OCI-LY1 (cell line): Measurements from ENCODE around the gene HBS1L.
A peak's percentile ranks its signal among the peaks of the same experiment; 100 is the strongest.

ENCODE experiments used
- H2AFZ ChIP-seq: fragments of 200-600 bp; sonication (generic), shearing (Covaris generic); 2 replicates; pipeline ENCODE4 v1.6.0; 2014; ENCODE audit warnings: antibody characterized with exemption, mild to moderate bottlenecking, low read length
- H3F3A ChIP-seq: fragments of 200-600 bp; sonication (generic), shearing (Covaris generic); 2 replicates; pipeline ENCODE4 v1.6.0; 2014; ENCODE audit warnings: mild to moderate bottlenecking, antibody characterized with exemption, low read length, moderate library complexity; ENCODE audit not compliant: insufficient read depth
- H3K27ac ChIP-seq: fragments of 200-600 bp; sonication (generic); 2 replicates; pipeline ENCODE4 v1.5.1; 2014; ENCODE audit warnings: low read length, mixed run types, mild to moderate bottlenecking, low read depth; ENCODE audit not compliant: poor library complexity, severe bottlenecking
- H3K27me3 ChIP-seq: fragments of 200-600 bp; sonication (generic); 2 replicates; pipeline ENCODE4 v1.6.0; 2014; ENCODE audit warnings: antibody characterized with exemption, mild to moderate bottlenecking, low read length, moderate library complexity; ENCODE audit not compliant: insufficient read depth
- H3K36me3 ChIP-seq: fragments of 200-600 bp; sonication (generic); 2 replicates; pipeline ENCODE4 v1.6.1; 2014; ENCODE audit warnings: mild to moderate bottlenecking, antibody characterized with exemption, low read length, moderate library complexity, mixed read lengths; ENCODE audit not compliant: insufficient read depth
- H3K4me1 ChIP-seq: fragments of 200-600 bp; sonication (generic); 2 replicates; pipeline ENCODE4 v1.5.1; 2014; ENCODE audit warnings: mild to moderate bottlenecking, low read length, moderate library complexity; ENCODE audit not compliant: insufficient read depth, severe bottlenecking
- H3K4me2 ChIP-seq: fragments of 200-600 bp; sonication (generic), shearing (Covaris generic); 2 replicates; pipeline ENCODE4 v1.6.1; 2014; ENCODE audit warnings: low read length
- H3K4me3 ChIP-seq: fragments of 200-600 bp; sonication (generic); 2 replicates; pipeline ENCODE4 v1.5.1; 2014; ENCODE audit warnings: low read length, low read depth, mild to moderate bottlenecking, mixed read lengths; ENCODE audit not compliant: poor library complexity, severe bottlenecking
- H3K79me2 ChIP-seq: fragments of 200-600 bp; shearing (Covaris generic); 2 replicates; pipeline ENCODE4 v1.6.1; 2016; ENCODE audit warnings: mixed run types, low read length, mixed read lengths; ENCODE audit not compliant: insufficient read depth
- H3K9ac ChIP-seq: fragments of 200-600 bp; sonication (generic), shearing (Covaris generic); 2 replicates; pipeline ENCODE4 v1.6.1; 2014; ENCODE audit warnings: mild to moderate bottlenecking, low read length, mixed read lengths
- H3K9me2 ChIP-seq: fragments of 200-600 bp; sonication (generic), shearing (Covaris generic); 2 replicates; pipeline ENCODE4 v1.6.1; 2014; ENCODE audit warnings: low read depth, mild to moderate bottlenecking, low read length, mixed read lengths
- H3K9me3 ChIP-seq: fragments of 200-600 bp; shearing (Covaris generic); 2 replicates; pipeline ENCODE4 v1.6.1; 2014; ENCODE audit warnings: low read length, mixed read lengths
- H4K20me1 ChIP-seq: fragments of 200-600 bp; sonication (generic), shearing (Covaris generic); 2 replicates; pipeline ENCODE4 v1.6.0; 2016; ENCODE audit warnings: mild to moderate bottlenecking, low read length; ENCODE audit not compliant: insufficient read depth
- EZH2 ChIP-seq: fragments of 200-600 bp; sonication (generic), shearing (Covaris generic); IDR thresholded peaks from 2 replicates; pipeline ENCODE4 v1.8.0; 2017; ENCODE audit warnings: borderline replicate concordance, mixed run types, mild to moderate bottlenecking, antibody characterized with exemption, low read length, moderate library complexity, mixed read lengths
- TF ChIP-seq, protein P1 (sequence below): fragments of 200-600 bp; sonication (generic), shearing (Covaris generic); IDR thresholded peaks from 2 replicates; pipeline ENCODE4 v1.5.1; 2017; ENCODE audit warnings: mild to moderate bottlenecking, antibody characterized with exemption, low read length, moderate library complexity, mixed read lengths

The HBS1L gene

GRCh38 chr6:135090819-135091218 is 36.2 kb upstream of the HBS1L start:
- Histone ChIP-seq H3K4me1 (peaks cover 48% of the 10 kb centered on the region), H3K9me3 (no peaks in the 10 kb centered on the region), H4K20me1 (no peaks in the 10 kb centered on the region), H3K36me3 (no peaks in the 10 kb centered on the region), H3K79me2 (no peaks in the 10 kb centered on the region), H3K27ac (peak overlapping the region; percentile 55), H2AFZ (no peak overlapping the region), H3K9me2 (no peaks in the 10 kb centered on the region), H3F3A (no peaks in the 10 kb centered on the region), H3K4me3 (no peak overlapping the region), H3K27me3 (no peaks in the 10 kb centered on the region), H3K4me2 (no peak overlapping the region), H3K9ac (no peak overlapping the region)
- TF ChIP-seq EZH2 = no peak
- TF ChIP-seq, protein P1, sequence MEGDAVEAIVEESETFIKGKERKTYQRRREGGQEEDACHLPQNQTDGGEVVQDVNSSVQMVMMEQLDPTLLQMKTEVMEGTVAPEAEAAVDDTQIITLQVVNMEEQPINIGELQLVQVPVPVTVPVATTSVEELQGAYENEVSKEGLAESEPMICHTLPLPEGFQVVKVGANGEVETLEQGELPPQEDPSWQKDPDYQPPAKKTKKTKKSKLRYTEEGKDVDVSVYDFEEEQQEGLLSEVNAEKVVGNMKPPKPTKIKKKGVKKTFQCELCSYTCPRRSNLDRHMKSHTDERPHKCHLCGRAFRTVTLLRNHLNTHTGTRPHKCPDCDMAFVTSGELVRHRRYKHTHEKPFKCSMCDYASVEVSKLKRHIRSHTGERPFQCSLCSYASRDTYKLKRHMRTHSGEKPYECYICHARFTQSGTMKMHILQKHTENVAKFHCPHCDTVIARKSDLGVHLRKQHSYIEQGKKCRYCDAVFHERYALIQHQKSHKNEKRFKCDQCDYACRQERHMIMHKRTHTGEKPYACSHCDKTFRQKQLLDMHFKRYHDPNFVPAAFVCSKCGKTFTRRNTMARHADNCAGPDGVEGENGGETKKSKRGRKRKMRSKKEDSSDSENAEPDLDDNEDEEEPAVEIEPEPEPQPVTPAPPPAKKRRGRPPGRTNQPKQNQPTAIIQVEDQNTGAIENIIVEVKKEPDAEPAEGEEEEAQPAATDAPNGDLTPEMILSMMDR = no peak

DNA sequence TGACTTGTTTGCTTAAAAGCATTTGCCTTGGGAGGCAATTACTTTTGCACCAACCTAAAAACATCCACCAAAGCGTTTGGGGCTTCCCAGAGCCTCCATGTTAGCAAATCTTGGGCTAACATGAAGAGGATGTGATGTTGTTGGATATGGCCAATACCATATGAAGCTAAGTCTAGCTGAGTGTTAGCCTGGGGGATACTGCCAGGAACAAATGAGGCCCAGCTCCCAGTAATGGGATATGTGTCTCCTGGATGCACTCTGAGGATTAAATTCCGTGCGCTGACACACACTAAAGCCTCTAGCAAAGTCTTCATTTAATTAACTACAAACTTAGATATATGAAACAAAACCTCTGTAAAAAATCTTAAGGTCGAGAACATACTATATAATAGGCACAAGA is 35.3 kb upstream of the HBS1L start:
- no peak overlapping the region for H2AFZ ChIP-seq
- H3K4me1 ChIP-seq = peaks cover 53% of the 10 kb centered on the region
- H3K36me3 ChIP-seq = no peaks in the 10 kb centered on the region
- H3K9me3 ChIP-seq = no peaks in the 10 kb centered on the region
- no peaks in the 10 kb centered on the region for H4K20me1 ChIP-seq
- H3K4me3 ChIP-seq = no peak overlapping the region
- no peak overlapping the region for H3K9ac ChIP-seq
- H3K27me3 ChIP-seq = no peaks in the 10 kb centered on the region
- H3K9me2 ChIP-seq = no peaks in the 10 kb centered on the region
- H3K27ac ChIP-seq = peak overlapping the region; percentile 55
- TF ChIP-seq, protein P1 = no peak
- TF ChIP-seq EZH2 = no peak
- no peaks in the 10 kb centered on the region for H3F3A ChIP-seq
- H3K79me2 ChIP-seq = no peaks in the 10 kb centered on the region
- H3K4me2 ChIP-seq = no peak overlapping the region

DNA sequence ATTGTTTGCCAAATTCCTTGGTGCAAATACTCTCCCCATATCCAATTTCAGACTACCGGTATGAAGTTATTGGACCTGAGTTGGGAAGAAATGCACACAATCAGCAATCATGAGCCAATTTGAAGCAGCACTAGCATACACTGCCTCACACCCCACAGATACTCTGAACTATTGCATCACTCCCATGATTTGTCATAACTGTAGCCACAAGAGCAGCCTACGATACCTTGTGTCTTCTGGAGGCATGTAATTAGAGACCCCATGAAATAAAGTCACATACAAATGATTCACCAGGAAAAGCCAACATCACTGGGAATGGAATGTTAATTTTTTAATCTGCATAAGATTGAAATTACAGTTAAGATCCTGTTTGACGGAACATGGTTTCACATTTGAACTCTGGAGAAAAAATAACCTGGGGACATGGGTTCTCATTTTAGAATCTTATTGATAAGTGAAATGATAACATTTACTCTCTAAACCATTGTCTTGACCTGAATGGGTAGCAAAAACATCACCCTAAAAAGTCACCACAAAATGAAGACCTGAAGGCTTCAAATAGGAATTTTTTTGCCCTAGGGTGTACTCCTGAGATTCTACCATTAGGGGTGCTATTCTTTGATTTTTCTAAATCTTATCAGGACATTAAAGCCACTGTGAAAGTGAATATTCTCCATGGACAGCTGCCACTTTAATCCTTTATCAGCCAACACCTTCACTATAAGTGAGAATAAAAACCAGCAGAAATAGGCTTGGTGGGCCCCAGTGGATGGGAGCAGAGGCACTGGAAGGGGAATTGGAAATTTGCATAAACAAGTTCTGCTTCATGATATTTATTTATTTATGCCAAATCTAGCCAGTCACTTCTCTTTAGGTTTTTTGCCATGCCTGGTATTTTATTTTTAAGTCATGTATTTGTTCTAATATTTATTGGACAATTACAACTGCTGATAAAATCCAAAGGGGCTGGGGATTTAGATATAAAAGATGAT is 34.5 kb upstream of the HBS1L start:
- TF ChIP-seq, protein P1 = peak; percentile 59
- TF ChIP-seq EZH2 = no peak
- Histone ChIP-seq H4K20me1 (no peaks in the 10 kb centered on the region), H3K36me3 (no peaks in the 10 kb centered on the region), H3K27me3 (no peaks in the 10 kb centered on the region), H3K9ac (peak overlapping the region; percentile 13; the same call in 1 of the 2 replicates), H3K4me3 (peak overlapping the region; percentile 9), H3K9me3 (no peaks in the 10 kb centered on the region), H3K27ac (peak overlapping the region; percentile 84), H3K4me1 (peaks cover 53% of the 10 kb centered on the region), H3K9me2 (no peaks in the 10 kb centered on the region), H3K79me2 (no peaks in the 10 kb centered on the region), H2AFZ (peak overlapping the region; percentile 65; the same call in 1 of the 2 replicates), H3K4me2 (peak overlapping the region; percentile 20), H3F3A (0 out of 2 replicates have a peak, but pooled peaks cover 4% of the 10 kb centered on the region)
